Gastrocnemius medialis (tissue), 4 donors: ENCODE measurements around the gene SRP72. TPM values are rescaled to one million over a fixed set of nuclear protein-coding genes. Genes with fewer than 3 reads are reported as not detected.

ENCODE experiments used
- ATAC-seq, 2 donors: fragments of 150-250 bp; one replicate each; pipeline ENCODE4 v1.9.1; 2016
- DNase-seq, 2 donors: peaks; one replicate each; pipeline ENCODE4 v3.0.0-alpha.2; 2019
- H3K27ac ChIP-seq, 4 donors: fragments of 200-600 bp; sonication (generic); 1 replicate in 1 of 4; 2 replicates in 3 of 4; pipeline ENCODE4 v1.5.1; 2016 to 2018; ENCODE audit warnings: mild to moderate bottlenecking in 2 of 4, moderate library complexity in 1 of 4
- H3K27me3 ChIP-seq, 3 donors: fragments of 200-600 bp; sonication (generic) in 2 of 3; 1 replicate in 1 of 3; 2 replicates in 2 of 3; pipeline versions ENCODE4 v1.5.1 to v1.6.0; 2016 to 2019; ENCODE audit warnings: mild to moderate bottlenecking in 1 of 3, moderate library complexity in 1 of 3
- H3K36me3 ChIP-seq, 2 donors: fragments of 200-600 bp; sonication (generic) in 1 of 2; one replicate each; pipeline ENCODE4 v1.5.1; 2017 to 2018
- H3K4me1 ChIP-seq, 2 donors: fragments of 200-600 bp; sonication (generic) in 1 of 2; one replicate each; pipeline ENCODE4 v1.5.1; 2016 to 2017; ENCODE audit warnings: mild to moderate bottlenecking in 2 of 2
- H3K4me3 ChIP-seq, 4 donors: fragments of 200-600 bp; sonication (generic) in 3 of 4; 1 replicate in 1 of 4; 2 replicates in 3 of 4; pipeline ENCODE4 v1.5.1; 2016 to 2019; ENCODE audit warnings: mild to moderate bottlenecking in 2 of 4
- H3K9me3 ChIP-seq, 3 donors: fragments of 200-600 bp; sonication (generic) in 2 of 3; 1 replicate in 1 of 3; 2 replicates in 2 of 3; pipeline ENCODE4 v1.5.1; 2016 to 2019
- POLR2A ChIP-seq, 2 donors: fragments of 450-650 bp; IDR thresholded peaks; one replicate each; pipeline ENCODE4 v1.6.1; 2017; ENCODE audit warnings: antibody characterized with exemption in 2 of 2, mild to moderate bottlenecking in 2 of 2, moderate library complexity in 2 of 2
- in situ Hi-C, 4 donors: fragments of 200-750 bp; cut with MboI; loops; one replicate each; pipeline versions ENCODE4 v1.15.0 to v1.8.0; 2017; ENCODE audit warnings: low sequenced_read_pairs in 4 of 4
- intact Hi-C: fragments of 100-400 bp; cut with DNase I; formaldehyde crosslinking; loops from one replicate; pipeline ENCODE4 v1.15.1; 2023; ENCODE audit warnings: low total_unique reads
- total RNA-seq, 4 donors: library from RNA; depleted of rRNA; stranded (reverse); fragments of >200 nt; gene quantifications; one replicate each; pipeline versions ENCODE4 v1.1.0 to v1.2.3, GENCODE V29; 2016
- TF ChIP-seq, protein P1 (sequence below), 5 experiments: fragments of 450-650 bp in 3 of 5; fragments of 200-600 bp in 2 of 5; sonication (generic) in 2 of 5; IDR thresholded peaks in 4 of 5; conservative IDR thresholded peaks in 1 of 5; 1 replicate in 4 of 5; 2 replicates in 1 of 5; pipeline ENCODE4 v1.5.1; 2016 to 2019; ENCODE audit warnings: antibody characterized with exemption in 5 of 5, mild to moderate bottlenecking in 3 of 5, moderate library complexity in 3 of 5

SRP72 gene
- total RNA-seq, 4 donors from 2014 or later = 35.8 to 70.4 (median 53.1) TPM

DNA sequence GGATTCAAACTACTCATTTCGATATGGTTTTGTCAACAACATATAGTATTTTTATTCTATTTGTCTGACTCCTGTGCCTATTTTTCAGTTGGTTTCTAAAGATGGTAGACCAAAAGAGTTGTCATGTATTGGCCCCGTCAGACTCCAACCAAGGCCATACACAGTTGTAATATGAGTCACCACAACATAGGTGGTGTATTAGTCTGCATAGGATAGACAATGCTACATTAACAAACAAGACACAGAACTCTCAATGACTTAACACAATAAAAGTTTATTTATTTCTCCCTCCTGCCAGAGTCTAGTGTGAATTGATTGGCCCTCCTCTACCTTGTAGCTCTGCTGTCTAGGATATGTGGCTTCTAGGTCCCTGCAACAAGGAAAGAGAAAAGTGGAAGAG, 84.1 kb downstream of the SRP72 start:
- Histone ChIP-seq H3K4me1 (no peaks in the 10 kb centered on the region), H3K4me3 (no peak overlapping the region), H3K27ac (no peak overlapping the region), H3K9me3 (no peaks in the 10 kb centered on the region), H3K27me3 (no peaks in the 10 kb centered on the region), H3K36me3 (no peaks in the 10 kb centered on the region)
- no peak for DNase-seq
- no peak for ATAC-seq
- in situ Hi-C loops (no loop called here), intact Hi-C loops (no loop called here)
- TF ChIP-seq, protein P1, sequence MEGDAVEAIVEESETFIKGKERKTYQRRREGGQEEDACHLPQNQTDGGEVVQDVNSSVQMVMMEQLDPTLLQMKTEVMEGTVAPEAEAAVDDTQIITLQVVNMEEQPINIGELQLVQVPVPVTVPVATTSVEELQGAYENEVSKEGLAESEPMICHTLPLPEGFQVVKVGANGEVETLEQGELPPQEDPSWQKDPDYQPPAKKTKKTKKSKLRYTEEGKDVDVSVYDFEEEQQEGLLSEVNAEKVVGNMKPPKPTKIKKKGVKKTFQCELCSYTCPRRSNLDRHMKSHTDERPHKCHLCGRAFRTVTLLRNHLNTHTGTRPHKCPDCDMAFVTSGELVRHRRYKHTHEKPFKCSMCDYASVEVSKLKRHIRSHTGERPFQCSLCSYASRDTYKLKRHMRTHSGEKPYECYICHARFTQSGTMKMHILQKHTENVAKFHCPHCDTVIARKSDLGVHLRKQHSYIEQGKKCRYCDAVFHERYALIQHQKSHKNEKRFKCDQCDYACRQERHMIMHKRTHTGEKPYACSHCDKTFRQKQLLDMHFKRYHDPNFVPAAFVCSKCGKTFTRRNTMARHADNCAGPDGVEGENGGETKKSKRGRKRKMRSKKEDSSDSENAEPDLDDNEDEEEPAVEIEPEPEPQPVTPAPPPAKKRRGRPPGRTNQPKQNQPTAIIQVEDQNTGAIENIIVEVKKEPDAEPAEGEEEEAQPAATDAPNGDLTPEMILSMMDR (IDR thresholded peaks at IDR 0.05 in 4 of 5, conservative IDR thresholded peaks at IDR 0.05 in 1 of 5) = no peak
- TF ChIP-seq POLR2A (IDR thresholded peaks at IDR 0.05) = no peak

DNA sequence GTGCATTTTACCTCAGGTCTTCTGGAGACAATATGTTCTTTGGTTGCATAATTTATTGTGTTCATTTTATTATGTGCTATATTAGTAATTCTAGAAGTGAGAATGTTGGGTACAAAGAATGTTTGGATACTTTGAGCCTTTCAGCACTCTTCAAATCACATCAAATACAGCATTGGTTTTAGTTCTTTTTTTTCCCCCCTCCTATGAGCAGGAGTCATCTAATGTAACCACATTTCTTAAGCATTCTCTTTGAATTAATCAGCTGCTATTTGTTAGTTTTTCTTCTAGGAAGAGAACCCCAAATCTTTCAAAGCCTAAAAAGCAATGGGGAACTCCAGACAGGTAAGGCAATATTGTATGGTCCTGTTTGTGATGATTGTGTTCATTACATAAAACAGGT, 84.9 kb downstream of the SRP72 start:
- no peaks in the 10 kb centered on the region for H3K27me3 ChIP-seq
- H3K27ac ChIP-seq = no peak overlapping the region
- TF ChIP-seq POLR2A (IDR thresholded peaks at IDR 0.05) = no peak
- TF ChIP-seq, protein P1 (IDR thresholded peaks at IDR 0.05 in 4 of 5, conservative IDR thresholded peaks at IDR 0.05 in 1 of 5) = no peak
- in situ Hi-C loops = no loop called here
- ATAC-seq (no peak), DNase-seq (no peak)
- H3K9me3 ChIP-seq = no peaks in the 10 kb centered on the region
- intact Hi-C loops = no loop called here
- no peak overlapping the region for H3K4me3 ChIP-seq
- no peaks in the 10 kb centered on the region for H3K36me3 ChIP-seq
- H3K4me1 ChIP-seq = no peaks in the 10 kb centered on the region

Other genes starting within 250 kb of the SRP72 start
- 1 to 10 TPM; 2.6 to 4.2 (median 3.3) TPM for gene AASDH, start 80.1 kb upstream of the SRP72 start, total RNA-seq
- gene PPAT, start 32.0 kb upstream of the SRP72 start, total RNA-seq = 1 to 10 TPM; 2.6 to 5.4 (median 3.9) TPM
- 10 to 100 TPM; 12.6 to 32.2 (median 24.7) TPM for gene PAICS, start 31.4 kb upstream of the SRP72 start, total RNA-seq
- gene ARL9, start 38.2 kb downstream of the SRP72 start, total RNA-seq = under 1 TPM in 1 of 4 donors, not detected in 3; 0.46 TPM
- gene HOPX, start 213.7 kb downstream of the SRP72 start, total RNA-seq = 1 to 10 TPM; 5.3 to 6.6 (median 5.7) TPM